T-helper 2 cell (primary cell): ENCODE results near the gene SLC12A6.
"Not testable (repeated sequence)": the region's sequence is repeated elsewhere in the genome, so short reads cannot be mapped to it uniquely, and the experiment has no call there.

ENCODE experiments used
- DNase-seq, 5 experiments: peaks; one replicate each; pipeline versions ENCODE4 v3.0.0 to v3.0.0-alpha.2; 2012 to 2022

Gene SLC12A6

DNA sequence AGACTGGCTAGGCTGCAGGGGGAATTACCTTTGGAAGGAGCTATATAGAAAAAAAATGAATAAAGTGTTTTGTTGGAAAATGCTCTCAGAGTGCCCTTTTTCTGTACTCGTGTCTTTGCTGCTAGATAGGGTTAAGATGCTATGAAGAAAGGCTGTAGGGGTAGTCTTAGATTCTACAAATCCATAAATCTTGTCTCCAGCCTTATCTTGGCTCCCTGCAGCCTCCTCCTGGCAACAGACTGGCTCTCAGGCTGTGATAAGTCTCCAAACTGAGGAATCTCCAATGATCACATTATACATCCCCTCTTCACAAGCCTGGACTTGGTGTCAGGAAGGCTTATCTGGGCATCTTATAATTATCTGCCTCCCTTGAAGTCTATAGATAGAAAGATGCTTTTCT, 20.1 kb upstream of the SLC12A6 start:
- no peak for DNase-seq

DNA sequence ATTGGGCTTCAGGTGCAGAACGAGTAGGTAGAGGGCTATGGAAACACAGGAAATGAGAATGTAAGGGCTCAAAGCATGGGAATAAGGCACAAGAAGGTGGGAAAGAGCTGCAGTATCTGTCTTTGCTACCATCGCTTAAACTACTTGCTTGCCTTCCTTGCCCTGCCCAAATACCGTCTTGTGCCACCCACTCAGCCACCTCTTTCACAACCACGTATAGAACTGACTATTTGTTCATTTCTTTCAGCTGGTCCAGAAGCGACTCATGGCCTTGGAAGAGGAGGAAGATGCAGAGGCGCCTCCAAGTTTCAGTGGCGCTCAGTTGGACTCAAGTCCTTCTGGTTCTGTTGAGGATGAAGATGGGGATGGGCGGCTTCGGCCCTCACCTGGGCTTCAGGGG, 17.7 kb upstream of the SLC12A6 start:
- no peak for DNase-seq

DNA sequence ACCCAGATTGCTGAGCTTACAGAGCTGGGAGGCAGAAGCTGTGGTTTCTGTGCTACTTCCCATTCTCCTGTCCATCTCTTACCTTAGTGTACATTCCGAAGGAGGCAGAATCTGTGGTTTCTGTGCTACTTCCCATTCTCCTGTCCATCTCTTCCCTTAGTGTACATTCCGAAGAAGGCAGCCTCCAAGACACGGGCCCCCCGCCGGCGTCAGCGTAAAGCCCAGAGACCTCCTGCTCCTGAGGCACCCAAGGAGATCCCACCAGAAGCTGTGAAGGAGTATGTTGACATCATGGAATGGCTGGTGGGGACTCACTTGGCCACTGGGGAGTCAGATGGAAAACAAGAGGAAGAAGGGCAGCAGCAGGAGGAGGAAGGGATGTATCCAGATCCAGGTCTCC, 16.7 kb upstream of the SLC12A6 start:
- DNase-seq, result no peak

DNA sequence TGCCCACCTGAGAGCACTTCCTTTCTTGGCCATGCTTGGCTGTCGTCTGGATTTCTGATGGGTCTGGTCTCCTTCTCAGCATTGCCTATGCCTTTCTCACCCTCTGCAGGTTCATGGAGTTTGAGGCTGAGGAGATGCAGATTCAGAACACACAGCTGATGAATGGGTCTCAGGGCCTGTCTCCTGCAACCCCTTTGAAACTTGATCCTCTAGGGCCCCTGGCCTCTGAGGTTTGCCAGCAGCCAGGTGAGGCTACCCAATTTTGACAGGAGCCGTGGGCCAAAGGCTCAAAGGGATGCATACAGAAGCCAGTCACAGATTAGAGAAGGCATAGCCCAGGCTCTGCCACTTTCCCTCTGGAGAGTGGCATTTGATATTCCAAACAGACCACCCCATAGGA, 16.0 kb upstream of the SLC12A6 start:
- no peak for DNase-seq

DNA sequence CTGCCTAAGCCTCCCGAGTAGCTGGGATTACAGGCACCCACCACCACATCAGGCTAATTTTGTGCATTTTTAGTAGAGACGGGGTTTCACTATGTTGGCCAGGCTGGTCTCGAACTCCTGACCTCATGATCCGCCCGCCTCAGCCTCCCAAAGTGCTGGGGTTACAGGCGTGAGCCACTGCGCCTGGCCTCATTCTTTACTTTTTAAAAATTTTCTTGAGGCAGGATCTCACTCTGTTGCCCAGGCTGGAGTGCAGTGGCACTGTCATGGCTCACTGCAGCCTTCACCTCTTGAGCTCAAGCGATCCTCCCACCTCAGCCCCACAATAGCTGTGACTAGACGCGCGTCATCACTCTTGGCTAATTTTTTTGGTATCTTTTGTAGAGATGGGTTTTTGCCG, 15.4 kb upstream of the SLC12A6 start:
- not testable (repeated sequence) for DNase-seq

DNA sequence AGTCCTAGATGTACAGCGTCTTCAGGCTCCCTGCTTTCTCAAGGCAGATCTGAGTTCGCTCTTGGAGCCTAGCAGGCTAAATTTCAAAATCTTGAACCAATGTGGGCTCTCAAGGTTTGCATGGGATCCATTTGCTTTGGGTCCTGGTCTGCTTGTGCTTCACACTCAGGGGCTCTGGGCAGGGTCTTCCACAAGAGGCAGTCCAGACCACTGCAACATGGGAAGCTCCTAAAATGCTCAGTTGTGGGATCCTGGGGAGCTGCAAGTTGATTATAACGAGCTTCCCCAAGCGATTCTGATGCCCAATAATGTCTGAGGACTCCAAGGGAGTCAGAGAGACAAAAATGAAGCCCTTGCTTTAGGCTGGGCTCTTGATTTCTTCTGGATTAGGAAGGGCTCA, 12.2 kb upstream of the SLC12A6 start:
- no peak for DNase-seq

DNA sequence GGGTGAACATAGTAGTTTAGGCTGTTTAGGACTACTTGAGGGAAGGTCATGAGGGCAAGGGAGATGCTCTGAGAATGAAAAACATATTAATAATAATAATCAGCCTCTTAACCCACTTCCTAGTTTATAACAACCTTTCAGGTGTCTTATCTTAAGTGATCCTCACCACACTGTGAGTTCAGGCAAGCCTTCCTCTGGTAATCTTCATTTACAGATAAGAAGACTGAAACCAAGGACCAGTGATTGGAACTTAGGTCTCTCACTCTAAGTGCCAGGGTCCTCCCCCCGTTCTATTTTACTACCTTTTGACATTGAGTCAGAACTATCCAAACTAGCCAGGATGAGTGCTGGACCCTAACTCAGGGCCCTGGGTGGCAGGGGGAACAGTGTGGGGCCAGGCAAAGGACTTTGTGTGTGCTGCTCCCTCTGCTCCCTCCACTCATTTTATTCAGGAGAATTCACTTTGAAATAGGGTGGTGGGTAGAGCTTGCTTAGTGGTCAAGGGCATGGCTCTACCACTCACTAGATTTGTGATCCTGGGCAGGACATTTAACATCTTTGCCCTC, 11.2 kb upstream of the SLC12A6 start:
- DNase-seq, result no peak

DNA sequence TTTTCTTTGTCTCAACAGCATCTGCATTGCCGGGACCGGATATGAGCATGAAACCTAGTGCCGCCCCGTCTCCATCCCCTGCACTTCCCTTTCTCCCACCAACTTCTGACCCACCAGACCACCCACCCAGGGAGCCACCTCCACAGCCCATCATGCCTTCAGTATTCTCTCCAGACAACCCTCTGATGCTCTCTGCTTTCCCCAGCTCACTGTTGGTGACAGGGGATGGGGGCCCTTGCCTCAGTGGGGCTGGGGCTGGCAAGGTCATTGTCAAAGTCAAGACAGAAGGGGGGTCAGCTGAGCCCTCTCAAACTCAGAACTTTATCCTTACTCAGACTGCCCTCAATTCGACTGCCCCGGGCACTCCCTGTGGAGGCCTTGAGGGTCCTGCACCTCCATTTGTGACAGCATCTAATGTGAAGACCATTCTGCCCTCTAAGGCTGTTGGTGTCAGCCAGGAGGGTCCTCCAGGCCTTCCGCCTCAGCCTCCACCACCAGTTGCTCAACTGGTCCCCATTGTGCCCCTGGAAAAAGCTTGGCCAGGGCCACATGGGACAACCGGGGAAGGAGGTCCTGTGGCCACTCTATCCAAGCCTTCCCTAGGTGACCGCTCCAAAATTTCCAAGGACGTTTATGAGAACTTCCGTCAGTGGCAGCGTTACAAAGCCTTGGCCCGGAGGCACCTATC, 10.5 kb upstream of the SLC12A6 start:
- DNase-seq, result no peak

DNA sequence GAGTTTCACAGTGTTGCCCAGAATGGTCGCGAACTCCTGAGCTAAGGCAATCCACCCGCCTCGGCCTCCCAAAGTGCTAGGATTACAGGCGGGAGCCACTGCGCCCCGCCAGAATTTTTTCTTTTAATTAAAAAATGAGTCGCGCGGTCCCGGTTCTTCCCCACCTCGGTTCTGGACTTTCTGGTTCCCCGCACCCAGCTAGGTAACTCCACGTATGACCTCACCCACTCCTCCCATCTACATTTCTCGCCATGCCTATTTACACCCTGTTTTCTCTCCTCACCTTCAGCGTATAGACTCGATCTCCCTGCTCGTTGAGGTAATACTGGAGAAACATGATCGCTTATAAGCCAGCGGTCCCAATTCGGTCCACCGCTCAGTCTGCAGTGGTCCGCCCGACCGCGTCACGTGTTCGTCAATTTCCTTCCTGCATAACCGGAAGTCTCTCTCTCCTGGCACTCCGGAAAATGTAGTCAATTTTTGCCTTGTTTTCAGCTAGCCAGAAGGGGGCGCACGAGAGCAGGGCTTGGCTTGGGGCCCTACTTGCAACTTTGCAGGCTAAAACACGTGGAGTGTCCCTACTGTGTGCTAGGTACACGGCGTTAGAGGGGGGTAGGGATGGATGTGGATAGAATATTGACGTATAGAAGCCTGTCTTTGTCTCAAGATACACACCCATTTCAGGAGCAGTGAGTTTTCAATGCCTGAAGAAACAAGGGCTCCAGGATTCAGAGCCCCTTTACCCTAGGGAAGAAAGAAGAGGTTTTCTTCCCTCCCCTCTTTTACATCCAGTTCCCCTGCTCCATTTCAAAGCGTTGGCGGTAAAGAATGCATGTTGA, 5.4 kb upstream of the SLC12A6 start, which contains the start of the genes NOP10 and NUTM1:
NOP10 (minus strand) TSS at position 400 of the 839 bp plus-strand sequence; CDS start at position 337, 63 bp downstream.
NUTM1 (plus strand) TSS at position 579 of the 839 bp plus-strand sequence. CDS start 382 bp downstream, outside the sequence.
- DNase-seq, result peak; percentile 87 to 94 (median 92)

DNA sequence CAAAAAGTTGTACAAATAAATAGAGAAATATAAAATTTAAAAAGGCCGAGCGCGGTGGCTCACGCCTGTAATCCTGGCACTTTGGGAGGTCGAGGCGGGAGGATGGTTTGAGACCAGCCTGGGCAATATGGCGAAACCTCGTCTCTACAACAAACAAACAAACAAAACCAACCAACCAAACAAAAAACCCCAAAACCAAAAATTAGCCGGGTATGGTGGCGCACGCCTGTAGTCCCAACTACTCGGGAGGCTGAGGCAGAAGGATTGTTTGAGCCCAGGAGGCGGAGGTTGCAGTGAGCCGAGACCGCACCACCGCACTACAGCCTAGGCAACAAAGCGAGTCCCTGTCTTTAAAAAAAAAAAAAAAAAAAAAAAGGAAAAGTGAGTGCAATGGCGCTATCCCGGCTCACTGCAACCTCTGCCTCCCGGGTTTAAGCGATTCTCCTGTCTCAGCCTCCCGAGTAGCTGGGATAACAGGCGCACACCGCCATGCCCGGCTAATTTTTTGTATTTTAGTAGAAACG, 4.7 kb upstream of the SLC12A6 start:
- peak in 1 of 5 experiments; percentile 48 for DNase-seq

DNA sequence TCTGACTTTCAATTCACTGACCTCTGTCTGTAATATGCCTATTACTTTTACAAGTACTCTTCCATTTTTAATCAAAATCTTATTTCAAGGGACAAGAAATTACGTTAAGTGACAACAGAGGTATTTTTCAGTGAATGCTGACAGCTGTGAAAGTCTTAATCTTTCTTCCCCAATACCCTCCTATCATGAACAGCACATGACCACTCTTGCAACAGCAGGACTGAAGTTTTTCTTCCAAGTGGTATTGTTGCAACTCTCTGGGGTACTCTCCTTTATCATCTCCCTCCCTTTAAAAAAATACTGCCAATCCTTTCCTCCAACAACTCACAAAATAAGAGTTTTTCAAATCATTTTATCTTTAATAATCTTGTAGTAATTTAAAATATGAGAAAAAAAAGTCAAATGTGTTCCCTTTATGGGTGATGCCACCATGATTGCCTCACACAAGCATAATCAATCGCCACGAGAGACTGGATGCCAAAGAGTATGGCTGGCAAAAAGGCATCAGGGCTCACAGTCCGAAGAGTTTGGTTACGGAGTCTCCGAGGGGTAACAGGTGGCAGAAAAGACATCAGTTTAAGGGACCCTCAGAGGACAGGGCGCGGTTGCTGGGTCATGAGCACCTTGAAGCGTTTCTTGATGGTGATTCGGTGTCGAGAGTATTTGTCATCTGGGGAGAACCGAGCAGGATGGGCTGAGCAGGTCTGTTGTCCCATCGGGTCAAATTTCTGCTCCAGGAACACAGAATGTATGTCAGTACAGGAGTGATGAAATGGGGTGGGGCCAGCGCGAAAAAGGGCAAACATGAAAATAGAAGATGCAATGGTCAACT, 4.0 kb upstream of the SLC12A6 start:
- no peak for DNase-seq

DNA sequence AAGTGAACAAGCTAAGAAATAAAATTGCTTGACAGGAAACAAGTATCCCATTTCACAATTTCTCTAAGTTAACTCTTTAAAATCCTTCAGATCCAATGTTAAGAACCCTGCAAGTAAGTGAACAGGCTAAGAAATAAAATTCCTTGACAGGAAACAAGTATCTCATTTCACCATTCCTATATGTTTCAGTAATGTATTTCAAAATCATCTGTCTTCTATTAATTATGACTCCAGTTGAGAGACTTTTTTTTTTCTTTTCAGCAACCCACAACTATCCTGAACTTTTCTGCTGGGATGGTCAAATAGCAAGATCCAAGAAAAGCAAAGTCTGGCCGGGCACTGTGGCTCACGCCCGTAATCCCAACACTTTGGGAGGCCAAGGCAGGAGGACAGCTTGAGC, 2.4 kb upstream of the SLC12A6 start:
- DNase-seq, result no peak

DNA sequence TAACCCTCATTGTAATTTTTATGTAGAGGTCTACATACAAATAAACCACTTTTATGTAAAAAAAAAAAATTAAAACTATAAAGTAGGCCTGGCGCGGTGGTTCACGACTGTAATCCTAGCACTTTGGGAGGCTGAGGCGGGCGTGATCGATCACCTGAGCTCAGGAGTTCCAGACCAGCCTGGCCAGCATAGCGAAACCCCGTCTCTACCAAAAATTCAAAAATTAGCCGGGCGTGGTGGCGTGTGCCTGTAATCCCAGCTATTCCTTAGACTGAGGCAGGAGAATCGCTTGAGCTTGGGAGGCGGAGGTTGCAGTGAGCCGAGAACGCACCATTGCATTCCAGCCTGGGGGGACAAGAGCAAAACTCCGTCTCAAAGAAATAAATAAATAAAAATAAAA, 766 bp upstream of the SLC12A6 start:
- no peak for DNase-seq

DNA sequence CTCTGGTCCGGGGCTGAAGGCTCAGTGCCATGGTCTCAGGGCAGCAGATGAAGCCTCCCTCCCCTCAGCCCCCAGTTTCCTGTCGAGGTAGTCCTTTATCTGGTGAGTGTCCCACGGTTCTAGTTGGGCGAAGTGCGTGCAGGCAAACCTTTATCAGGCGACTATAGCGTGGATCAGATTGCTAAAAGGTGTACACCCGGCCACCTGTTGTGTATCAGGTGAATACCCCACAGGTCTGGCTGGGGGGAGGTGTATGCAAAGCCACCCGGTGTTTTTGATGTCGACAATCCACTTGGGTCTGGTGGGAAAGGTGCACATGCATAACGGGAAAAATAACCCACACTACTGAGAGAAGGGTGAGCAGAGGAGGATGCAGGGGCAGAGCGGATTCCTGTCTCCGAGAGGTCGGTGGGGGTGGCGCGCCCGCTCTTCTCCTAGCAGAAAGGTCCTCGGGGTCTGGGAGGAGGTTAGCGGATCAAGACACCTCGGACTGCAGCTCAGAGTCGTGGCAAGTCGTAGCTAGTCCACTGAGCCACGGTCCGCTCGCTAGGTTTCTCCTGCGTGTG, 507 bp downstream of the SLC12A6 start:
- peak in 1 of 5 experiments; percentile 43 for DNase-seq

DNA sequence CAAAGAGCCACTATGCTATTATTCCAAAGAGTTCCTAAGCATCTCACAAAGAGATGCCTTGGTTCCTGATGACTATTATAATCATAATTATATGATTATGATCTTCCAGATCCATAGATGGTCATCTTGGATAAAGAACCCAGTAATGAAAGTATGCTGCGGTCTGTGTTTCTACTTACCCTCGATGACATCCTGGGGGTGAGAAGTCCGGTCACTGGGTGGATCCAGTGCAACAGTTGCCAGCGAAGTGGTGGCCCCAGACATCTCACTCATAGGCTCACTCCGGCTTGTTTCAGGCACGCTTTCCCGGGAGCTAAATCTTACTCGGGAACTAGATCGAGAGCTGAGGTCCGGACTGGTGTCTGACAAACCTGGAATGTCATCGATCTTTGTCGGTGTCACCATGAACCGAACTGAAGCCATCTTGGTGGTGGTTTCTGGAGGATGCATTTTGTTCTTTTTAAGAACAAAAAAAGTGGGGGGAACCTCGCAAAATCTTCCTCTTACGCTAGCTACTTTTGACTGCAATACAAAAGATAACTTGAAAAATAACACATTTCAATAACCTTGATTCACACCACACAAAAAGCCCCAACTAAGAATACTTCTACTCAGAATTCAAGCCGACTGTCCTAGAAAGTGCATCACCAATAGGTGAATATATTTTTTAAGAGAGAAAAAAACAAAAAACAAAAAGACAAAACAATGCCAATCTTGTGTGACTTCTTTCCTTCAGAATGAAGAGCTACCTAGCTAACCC, 1.2 kb downstream of the SLC12A6 start:
- peak in 1 of 5 experiments; percentile 9 for DNase-seq

DNA sequence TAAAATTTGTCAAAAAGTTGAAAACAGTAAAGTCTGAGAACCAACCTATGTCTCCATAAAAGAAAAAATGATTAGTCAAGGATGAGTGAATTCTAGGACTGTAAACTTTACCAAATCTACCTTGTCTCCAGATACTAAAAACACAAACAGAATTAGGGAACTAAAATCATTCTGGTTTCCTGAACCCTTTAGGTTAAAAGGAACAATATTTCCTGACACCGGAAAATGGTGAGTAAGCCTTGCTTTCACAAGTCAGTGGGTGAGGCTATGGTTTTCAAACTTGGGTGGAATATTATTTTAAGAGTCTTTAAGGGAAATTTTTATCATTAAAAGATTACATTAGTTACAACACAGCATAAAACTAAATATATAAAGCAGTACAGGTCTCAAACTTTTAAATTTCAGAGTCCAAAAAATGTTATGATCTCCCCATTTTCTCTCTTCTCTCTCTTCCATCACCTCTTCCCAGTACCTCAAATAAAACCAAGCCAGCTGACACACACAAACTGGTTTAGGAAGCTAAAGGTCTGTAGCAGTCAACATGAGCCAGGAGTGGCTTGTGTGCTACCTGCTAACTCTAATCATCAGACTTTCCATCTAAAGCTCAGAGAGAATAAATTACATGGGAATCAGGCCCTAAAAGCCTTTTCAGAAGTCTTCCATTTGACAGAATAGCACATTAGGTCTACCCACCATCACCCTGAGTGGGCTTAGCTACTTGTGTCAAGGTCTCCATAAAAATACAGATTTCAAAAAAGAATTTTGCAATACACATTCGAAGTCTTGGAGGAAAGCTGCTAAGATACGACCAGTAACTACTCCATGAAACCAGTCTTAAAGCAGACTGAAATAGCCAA, 2.2 kb downstream of the SLC12A6 start:
- no peak for DNase-seq

DNA sequence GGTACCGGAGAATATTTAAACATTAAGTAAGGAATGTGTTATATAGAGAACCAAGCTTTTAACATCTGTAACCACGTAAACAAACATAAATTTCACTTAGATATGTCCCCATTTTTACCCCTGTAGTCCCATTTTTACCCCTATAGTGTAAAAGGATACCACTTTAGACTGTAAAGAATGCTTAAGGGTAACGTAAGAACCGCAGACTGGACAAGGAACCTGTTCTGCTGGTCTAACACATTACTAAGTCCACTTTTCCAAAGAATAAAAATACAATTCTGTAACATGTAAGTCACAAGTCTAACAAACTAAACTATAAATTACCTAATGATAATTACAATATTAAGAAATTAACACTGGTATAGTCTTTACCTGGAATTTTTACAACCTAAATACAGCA, 2.9 kb downstream of the SLC12A6 start:
- no peak for DNase-seq

DNA sequence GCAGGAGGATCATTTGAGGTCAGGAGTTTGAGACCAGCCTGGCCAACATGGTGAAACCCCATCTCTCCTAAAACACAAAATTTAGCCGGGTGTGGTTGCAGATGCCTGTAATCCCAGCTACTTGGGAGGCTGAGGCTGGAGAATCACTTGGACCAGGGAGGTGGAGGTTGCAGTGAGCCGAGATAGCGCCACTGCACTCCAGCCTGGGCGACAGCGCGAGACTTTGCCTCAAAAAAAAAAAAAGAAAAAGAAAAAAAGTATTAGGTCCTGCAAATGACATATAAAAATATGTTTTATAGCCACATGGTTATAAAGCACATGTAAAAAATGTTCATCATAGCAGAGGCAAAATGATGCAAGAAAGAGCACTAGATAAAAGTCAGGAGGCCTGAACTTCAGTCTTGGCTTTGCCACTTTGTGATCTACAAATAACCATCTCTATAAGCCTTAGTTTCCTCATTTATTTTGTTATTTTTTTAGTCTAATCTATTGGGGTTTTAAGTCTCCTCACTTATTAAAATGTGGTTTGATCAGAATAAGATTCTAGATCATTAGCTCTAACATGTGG, 4.9 kb downstream of the SLC12A6 start:
- DNase-seq, result no peak

DNA sequence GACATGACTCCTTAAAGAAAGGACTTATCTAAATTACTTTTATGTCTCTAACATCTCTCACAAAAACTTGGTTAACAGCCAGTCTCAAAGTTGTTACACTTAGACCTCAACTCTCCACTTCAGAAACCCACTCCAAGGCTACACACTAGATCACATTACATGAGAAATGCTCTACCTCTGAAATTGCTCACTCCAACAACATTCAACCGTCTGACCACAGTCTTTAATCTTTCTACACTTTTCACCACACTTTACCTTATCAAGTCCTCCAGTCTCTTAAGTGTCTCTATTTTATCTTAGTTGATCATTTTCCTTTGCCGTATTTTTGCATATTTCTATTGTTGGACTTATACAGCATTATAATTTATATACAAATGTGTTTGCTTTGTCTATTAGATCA, 5.8 kb downstream of the SLC12A6 start:
- peak in 2 of 5 experiments; percentile 50 to 90 for DNase-seq

DNA sequence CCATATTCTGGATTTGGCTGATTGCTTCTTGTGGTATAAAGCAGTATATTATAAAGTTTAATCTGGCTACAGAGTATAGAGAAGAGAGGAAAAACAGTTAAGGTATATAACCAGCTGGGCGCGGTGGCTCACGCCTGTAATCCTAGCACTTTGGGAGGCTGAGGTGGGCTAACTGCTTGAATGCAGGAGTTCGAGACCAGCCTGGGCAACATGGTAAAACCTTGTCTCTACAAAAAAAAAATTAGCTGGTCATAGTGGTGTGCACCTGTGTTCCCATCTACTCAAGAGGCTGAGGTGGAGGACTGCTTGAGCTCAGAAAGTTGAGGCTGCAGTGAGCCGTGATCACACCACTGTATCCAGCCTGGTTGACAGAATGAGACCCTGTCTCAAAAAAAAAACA, 7.3 kb downstream of the SLC12A6 start:
- no peak for DNase-seq
